T-cell (primary cell): ENCODE measurements around the gene AHCYL1. TPM values are rescaled to one million over a fixed set of nuclear protein-coding genes. Genes with fewer than 3 reads are reported as not detected.

Experiments
- ATAC-seq, 4 experiments: fragments of 200-7000 bp in 3 of 4; fragments of 150-1000 bp in 1 of 4; cut with Tn5 transposase; replicated peaks in 1 of 4; 1 replicate in 3 of 4; 2 replicates in 1 of 4; pipeline ENCODE4 v1.10.0; 2021; ENCODE audit warnings: moderate library complexity in 3 of 4, mild to moderate bottlenecking in 2 of 4, moderate number of reproducible peaks in 1 of 4
- CTCF ChIA-PET, 2 donors: fragments of 300-600 bp; sonication (Branson Sonifier 250); formaldehyde crosslinking; loops; one replicate each; lab custom pipeline; 2022; ENCODE audit warnings: antibody characterized with exemption in 2 of 2; lab: Charles Lee
- POLR2A ChIA-PET, 2 donors: fragments of 300-600 bp; sonication (Branson Sonifier 250); formaldehyde crosslinking; loops; one replicate each; lab custom pipeline; 2022; ENCODE audit warnings: antibody characterized with exemption in 2 of 2; lab: Charles Lee
- DNase-seq, 35 experiments: peaks; one replicate each; pipeline versions ENCODE4 v3.0.0 to v3.0.0-alpha.2; 2013 to 2023
- H3K27ac ChIP-seq: one replicate; pipeline ENCODE4 v1.5.1; 2013; ENCODE audit warnings: low read length
- H3K27me3 ChIP-seq, 2 experiments: replicated peaks in 1 of 2; 1 replicate in 1 of 2; 2 replicates in 1 of 2; pipeline versions ENCODE4 v1.6.1 to v1.7.0; 2013; ENCODE audit warnings: low read length in 1 of 2, mixed read lengths in 1 of 2; ENCODE audit not compliant: control insufficient read depth in 2 of 2, insufficient read depth in 2 of 2; ENCODE audit errors: extremely low read depth in 1 of 2
- H3K36me3 ChIP-seq, 2 donors: 1 replicate in 1 of 2; 2 replicates in 1 of 2; pipeline versions ENCODE4 v1.6.1 to v1.7.0; 2013; ENCODE audit warnings: low read length in 1 of 2; ENCODE audit not compliant: control insufficient read depth in 2 of 2, insufficient read depth in 1 of 2; ENCODE audit errors: extremely low read depth in 1 of 2
- H3K4me1 ChIP-seq, 2 experiments: 1 replicate in 1 of 2; 2 replicates in 1 of 2; pipeline versions ENCODE4 v1.6.1 to v1.7.0; 2013; ENCODE audit warnings: low read length in 2 of 2, mixed read lengths in 1 of 2; ENCODE audit not compliant: insufficient read depth in 2 of 2, control insufficient read depth in 1 of 2; ENCODE audit errors: extremely low read depth in 1 of 2
- H3K4me3 ChIP-seq, 2 donors: 1 replicate in 1 of 2; 2 replicates in 1 of 2; pipeline versions ENCODE4 v1.5.1 to v1.7.0; 2013; ENCODE audit warnings: mild to moderate bottlenecking in 2 of 2, low read length in 1 of 2, moderate library complexity in 1 of 2; ENCODE audit not compliant: control insufficient read depth in 1 of 2; ENCODE audit errors: extremely low read depth in 1 of 2
- H3K9me3 ChIP-seq: 2 replicates; pipeline ENCODE4 v1.7.0; 2013
- H3K27ac Mint-ChIP-seq, 2 donors: one replicate each; pipeline ENCODE4 v1.8.0; 2020 to 2021; ENCODE audit warnings: mild to moderate bottlenecking in 2 of 2, mixed read lengths in 2 of 2
- H3K27me3 Mint-ChIP-seq, 2 donors: one replicate each; pipeline ENCODE4 v1.8.0; 2021 to 2022; ENCODE audit warnings: mixed read lengths in 2 of 2
- H3K36me3 Mint-ChIP-seq: one replicate; pipeline ENCODE4 v1.8.0; 2021; ENCODE audit warnings: mixed read lengths
- H3K4me1 Mint-ChIP-seq, 3 donors: one replicate each; pipeline ENCODE4 v1.8.0; 2020 to 2022; ENCODE audit warnings: mixed read lengths in 3 of 3, mild to moderate bottlenecking in 1 of 3
- H3K4me3 Mint-ChIP-seq, 3 donors: one replicate each; pipeline ENCODE4 v1.8.0; 2020 to 2022; ENCODE audit warnings: mild to moderate bottlenecking in 3 of 3, mixed read lengths in 3 of 3, moderate library complexity in 3 of 3
- H3K9me3 Mint-ChIP-seq, 3 donors: one replicate each; pipeline ENCODE4 v1.8.0; 2020 to 2022; ENCODE audit warnings: mixed read lengths in 3 of 3
- WGBS: methylation state at CpG from one replicate; pipeline ENCODE4 v1.1.5; 2013; ENCODE audit warnings: missing lambda C conversion rate; ENCODE audit not compliant: insufficient coverage; 5-methylcytosine and 5-hydroxymethylcytosine counted together
- total RNA-seq, 35 experiments: library from RNA in 6 of 35; stranded (reverse) in 6 of 35; fragments of 120-200 nt in 1 of 35; gene quantifications; one replicate each; pipeline versions ENCODE4 v1.2.1 to v1.2.4 and lab custom pipeline; 2013 to 2026

The AHCYL1 gene
- total RNA-seq, 5 donors from 2014 or later (not counting 1 experiment from before 2014, with no cell fraction given), result 23.0 to 41.6 (median 38.9) TPM

DNA sequence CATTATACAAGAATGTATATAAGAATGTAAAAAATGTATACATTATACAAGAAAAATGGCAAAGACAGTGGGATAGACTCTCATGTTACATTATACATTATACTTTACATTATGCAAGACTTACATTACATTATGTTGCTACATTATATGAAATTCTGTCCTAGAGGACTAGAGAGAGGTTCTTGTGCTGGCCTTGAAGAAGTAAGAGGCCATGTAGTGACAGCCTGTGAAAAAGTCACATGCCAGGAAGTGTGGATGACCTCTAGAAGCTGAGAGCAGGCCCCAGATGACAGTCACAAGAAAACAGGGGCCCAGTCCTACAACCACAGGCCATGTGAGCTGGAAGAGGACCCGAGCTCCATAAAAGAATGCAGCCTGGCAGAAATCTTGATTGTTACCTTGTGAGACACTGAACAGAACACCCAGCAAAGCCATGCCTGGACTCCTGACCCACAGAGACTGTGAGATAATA, 30.5 kb upstream of the AHCYL1 start:
- Histone ChIP-seq H3K27ac (no peak overlapping the region), H3K4me1 (no peaks in the 10 kb centered on the region), H3K9me3 (no peaks in the 10 kb centered on the region), H3K27me3 (no peaks in the 10 kb centered on the region), H3K36me3 (no peaks in the 10 kb centered on the region), H3K4me3 (no peak overlapping the region)
- no peak for ATAC-seq
- no peak overlapping the region for H3K4me3 Mint-ChIP-seq
- no peaks in the 10 kb centered on the region for H3K4me1 Mint-ChIP-seq
- 60% methylated on average over 1 of the region's 1 CpG for WGBS
- H3K9me3 Mint-ChIP-seq, result no peaks in the 10 kb centered on the region
- no peak for DNase-seq
- ChIA-PET CTCF (no interaction called here), POLR2A (no interaction called here)
- H3K27me3 Mint-ChIP-seq, result peaks cover 10 to 11% of the 10 kb centered on the region in 2 donors
- H3K36me3 Mint-ChIP-seq, result no peaks in the 10 kb centered on the region
- H3K27ac Mint-ChIP-seq, result no peak overlapping the region

DNA sequence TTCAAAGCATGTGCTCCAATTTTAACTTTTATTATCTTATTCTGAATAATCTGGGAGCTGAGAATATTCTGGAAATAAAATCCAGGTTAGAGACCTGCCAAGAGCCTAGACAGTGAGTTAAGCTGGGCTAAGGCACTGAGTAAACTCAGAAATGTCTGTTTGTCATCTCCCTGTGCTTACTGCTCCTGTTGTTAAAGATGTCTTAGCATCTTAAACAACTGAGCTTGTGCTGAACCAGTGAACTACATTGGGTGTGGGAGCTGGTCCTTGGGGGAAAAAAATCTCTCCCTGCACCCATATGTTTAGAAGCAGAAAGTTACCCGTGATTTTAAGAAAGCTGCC, 25.0 kb upstream of the AHCYL1 start:
- Histone ChIP-seq H3K9me3 (no peaks in the 10 kb centered on the region), H3K4me3 (no peak overlapping the region), H3K36me3 (no peaks in the 10 kb centered on the region), H3K4me1 (no peaks in the 10 kb centered on the region), H3K27me3 (peaks cover 0 to 10% of the 10 kb centered on the region in 2 experiments), H3K27ac (no peak overlapping the region)
- ATAC-seq, result no peak
- Mint-ChIP-seq H3K4me1 (no peaks in the 10 kb centered on the region), H3K36me3 (no peaks in the 10 kb centered on the region), H3K27me3 (peaks cover 11 to 13% of the 10 kb centered on the region in 2 donors), H3K9me3 (no peaks in the 10 kb centered on the region), H3K27ac (no peak overlapping the region), H3K4me3 (no peak overlapping the region)
- ChIA-PET POLR2A (interaction anchor here (0.6 to 0.7 kb wide), 3 partner anchors 10 to 49 kb away, joined by 4 to 5 read pairs (median 4); no protein-coding TSS in a partner anchor), CTCF (interaction anchor here in 1 of 2 donors (0.7 kb wide), 1 partner anchor 13 kb away, joined by 3 read pairs; no protein-coding TSS in a partner anchor)
- WGBS, result no CpG with 5 or more reads among the region's 1 CpG
- no peak for DNase-seq

DNA sequence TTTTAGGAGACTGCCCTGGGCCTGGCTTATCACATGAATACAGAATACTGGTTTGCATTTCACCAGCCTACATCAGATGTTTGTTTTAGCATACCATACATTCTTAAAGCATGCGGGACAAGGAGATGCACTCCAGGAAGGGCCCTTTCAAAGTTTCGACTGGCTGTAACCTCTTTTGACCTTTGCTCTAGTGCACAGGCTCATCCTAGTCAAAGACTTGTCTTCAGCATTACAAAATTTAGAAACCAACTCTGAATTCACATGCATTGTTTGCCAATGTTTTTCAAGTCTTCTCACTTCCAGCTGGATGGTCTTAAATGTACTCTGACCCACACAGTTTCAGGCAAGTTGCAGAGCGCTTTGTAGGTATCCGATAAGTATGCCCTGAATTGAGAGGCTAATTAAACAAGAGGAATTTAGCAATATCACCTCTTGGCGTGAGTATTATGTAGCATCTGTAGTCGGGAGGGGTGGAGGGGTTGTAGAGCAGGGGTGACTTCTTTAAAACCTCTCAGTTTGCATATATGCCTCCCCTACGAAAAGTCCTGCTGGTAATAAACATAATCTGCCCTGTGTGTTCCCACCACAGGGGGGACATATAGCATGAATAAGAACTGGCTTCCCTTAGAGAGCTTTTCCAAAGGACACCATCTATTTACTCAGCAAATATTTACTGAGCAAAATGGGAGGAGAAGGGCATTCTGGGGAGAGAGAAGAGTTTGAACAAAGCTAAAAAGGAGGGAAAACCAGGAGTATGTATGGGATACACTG, 24.4 kb upstream of the AHCYL1 start:
- H3K36me3 ChIP-seq, result no peaks in the 10 kb centered on the region
- H3K4me3 ChIP-seq, result no peak overlapping the region
- Mint-ChIP-seq H3K4me3 (no peak overlapping the region), H3K36me3 (no peaks in the 10 kb centered on the region), H3K4me1 (no peaks in the 10 kb centered on the region), H3K27ac (no peak overlapping the region), H3K27me3 (peaks cover 10 to 13% of the 10 kb centered on the region in 2 donors), H3K9me3 (peaks cover 0 to 3% (median 3%) of the 10 kb centered on the region in 3 donors)
- H3K27ac ChIP-seq, result no peak overlapping the region
- DNase-seq (no peak), ATAC-seq (no peak)
- H3K9me3 ChIP-seq, result no peaks in the 10 kb centered on the region
- ChIA-PET POLR2A (interaction anchor here (0.6 to 0.7 kb wide), 2 partner anchors 10 to 21 kb away, joined by 4 read pairs; no protein-coding TSS in a partner anchor), CTCF (interaction anchor here in 1 of 2 donors (0.7 kb wide), 1 partner anchor 13 kb away, joined by 3 read pairs; no protein-coding TSS in a partner anchor)
- no peaks in the 10 kb centered on the region for H3K4me1 ChIP-seq
- WGBS, result 90% methylated on average over 2 of the region's 7 CpGs
- H3K27me3 ChIP-seq, result peaks cover 0 to 10% of the 10 kb centered on the region in 2 experiments

DNA sequence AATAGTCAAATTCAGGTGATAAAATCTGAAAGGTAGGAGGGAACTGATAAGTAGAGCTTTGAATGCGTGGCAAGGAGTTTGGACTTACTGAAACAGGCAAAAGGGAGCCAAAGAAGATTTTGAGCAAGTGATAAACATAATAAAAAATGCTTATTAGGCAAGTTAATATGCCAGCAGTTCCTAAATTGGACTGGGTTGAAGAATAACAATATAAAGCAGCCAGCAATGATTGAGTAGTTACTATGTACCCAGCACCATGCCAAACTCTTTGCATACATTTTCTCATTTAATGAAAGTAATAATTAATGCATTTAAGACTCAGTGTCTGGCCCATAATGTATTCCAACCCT, 23.8 kb upstream of the AHCYL1 start:
- H3K27ac ChIP-seq, result no peak overlapping the region
- H3K9me3 ChIP-seq, result no peaks in the 10 kb centered on the region
- H3K4me3 Mint-ChIP-seq, result no peak overlapping the region
- DNase-seq (no peak), ATAC-seq (no peak)
- H3K4me1 ChIP-seq, result no peaks in the 10 kb centered on the region
- peaks cover 0 to 10% of the 10 kb centered on the region in 2 experiments for H3K27me3 ChIP-seq
- WGBS, result no CpG with 5 or more reads among the region's 1 CpG
- no peaks in the 10 kb centered on the region for H3K36me3 Mint-ChIP-seq
- no peaks in the 10 kb centered on the region for H3K4me1 Mint-ChIP-seq
- H3K27ac Mint-ChIP-seq, result no peak overlapping the region
- H3K9me3 Mint-ChIP-seq, result peaks cover 0 to 7% (median 6%) of the 10 kb centered on the region in 3 donors
- CTCF ChIA-PET, result no interaction called here
- POLR2A ChIA-PET, result no interaction called here
- no peaks in the 10 kb centered on the region for H3K36me3 ChIP-seq
- H3K4me3 ChIP-seq, result no peak overlapping the region
- H3K27me3 Mint-ChIP-seq, result peaks cover 7 to 13% of the 10 kb centered on the region in 2 donors

DNA sequence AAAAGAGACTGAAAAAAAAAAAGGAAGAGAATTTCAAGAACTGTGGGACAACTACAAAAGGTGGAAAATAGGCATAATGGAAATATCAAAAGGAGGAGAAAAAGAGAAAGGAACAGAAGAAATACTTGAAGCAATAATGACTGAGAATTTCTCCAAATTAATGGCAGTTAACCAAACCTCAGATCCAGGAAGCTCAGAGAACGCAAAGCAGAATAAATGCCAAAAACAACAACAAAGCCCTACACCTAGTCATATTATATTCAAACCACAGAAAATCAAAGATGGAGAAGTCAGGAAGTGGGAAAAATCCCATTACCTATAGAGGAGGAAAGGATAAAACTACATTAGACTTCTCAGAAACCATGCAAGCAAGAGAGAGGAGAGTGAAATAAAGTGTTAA, 20.7 kb upstream of the AHCYL1 start:
- Histone ChIP-seq H3K27ac (no peak overlapping the region), H3K9me3 (no peaks in the 10 kb centered on the region), H3K4me3 (no peak overlapping the region), H3K27me3 (peaks cover 0 to 10% of the 10 kb centered on the region in 2 experiments), H3K4me1 (no peaks in the 10 kb centered on the region), H3K36me3 (no peaks in the 10 kb centered on the region)
- ATAC-seq, result no peak
- no CpG with 5 or more reads among the region's 1 CpG for WGBS
- H3K4me1 Mint-ChIP-seq, result no peaks in the 10 kb centered on the region
- no peak for DNase-seq
- peaks cover 0 to 7% (median 6%) of the 10 kb centered on the region in 3 donors for H3K9me3 Mint-ChIP-seq
- no peak overlapping the region for H3K4me3 Mint-ChIP-seq
- peaks cover under 1 to 3% of the 10 kb centered on the region in 2 donors for H3K27me3 Mint-ChIP-seq
- CTCF ChIA-PET, result interaction anchor here in 1 of 2 donors (0.7 kb wide), 1 partner anchor 147 kb away, joined by 3 read pairs; no protein-coding TSS in a partner anchor
- no peaks in the 10 kb centered on the region for H3K36me3 Mint-ChIP-seq
- POLR2A ChIA-PET, result interaction anchor here in 1 of 2 donors (0.5 kb wide), 1 partner anchor 25 kb away, joined by 3 read pairs; no protein-coding TSS in a partner anchor
- H3K27ac Mint-ChIP-seq, result no peak overlapping the region

DNA sequence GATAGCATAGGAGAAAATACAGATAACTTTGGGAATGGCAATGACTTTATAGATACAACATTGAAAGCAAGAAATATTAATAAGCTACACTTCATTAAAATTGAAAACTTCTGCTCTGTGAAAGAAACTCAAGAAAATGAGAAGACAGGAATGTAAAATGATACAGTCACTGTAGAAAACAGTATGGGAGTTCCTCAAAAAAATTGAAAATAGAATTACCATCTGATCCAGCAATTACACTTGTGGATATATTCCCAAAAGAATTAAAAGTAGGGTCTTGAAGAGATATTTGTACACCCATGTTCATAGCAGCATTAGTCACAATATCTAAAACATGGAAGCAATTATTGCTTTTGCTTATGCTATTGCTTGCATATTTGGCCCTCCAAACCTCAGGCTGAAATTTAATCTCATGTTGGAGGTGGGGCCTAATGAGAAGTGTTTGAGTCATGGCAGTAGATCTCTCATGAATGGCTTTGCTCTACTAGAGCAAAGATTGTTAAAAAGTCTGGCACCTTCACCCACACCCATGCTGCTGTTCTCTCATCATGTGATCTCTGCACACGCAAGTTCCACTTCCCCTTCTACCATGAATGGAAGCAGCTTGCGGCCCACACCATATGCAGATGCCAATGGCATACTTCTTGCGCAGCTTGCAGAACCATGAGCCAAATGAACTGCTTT, 15.3 kb upstream of the AHCYL1 start:
- ATAC-seq (no peak), DNase-seq (no peak)
- Mint-ChIP-seq H3K4me3 (no peak overlapping the region), H3K27ac (no peak overlapping the region), H3K36me3 (no peaks in the 10 kb centered on the region), H3K9me3 (peaks cover 0 to 7% (median 6%) of the 10 kb centered on the region in 3 donors), H3K27me3 (no peaks in the 10 kb centered on the region), H3K4me1 (no peaks in the 10 kb centered on the region)
- Histone ChIP-seq H3K4me1 (no peaks in the 10 kb centered on the region), H3K9me3 (no peaks in the 10 kb centered on the region), H3K27ac (no peak overlapping the region), H3K27me3 (no peaks in the 10 kb centered on the region), H3K36me3 (no peaks in the 10 kb centered on the region), H3K4me3 (no peak overlapping the region)
- 90% methylated on average over 2 of the region's 3 CpGs for WGBS
- CTCF ChIA-PET, result interaction anchor here in 1 of 2 donors (0.7 kb wide), 1 partner anchor 437 kb away, joined by 6 read pairs; no protein-coding TSS in a partner anchor
- POLR2A ChIA-PET, result interaction anchor here in 1 of 2 donors (1.0 kb wide), 1 partner anchor 10 kb away, joined by 4 read pairs; no protein-coding TSS in a partner anchor
